ENCODE data around the gene ULK1. TPM values are rescaled to one million over a fixed set of nuclear protein-coding genes. Genes with fewer than 3 reads are reported as not detected.
A peak's percentile ranks its signal among the peaks of the same experiment; 100 is the strongest.

Gene ULK1
- total and polyA plus RNA-seq, 2 of the 13 experiments (the other 11 are each of a cell fraction or from before 2014, with no cell fraction given): 2.8 to 10.1 TPM

DNA sequence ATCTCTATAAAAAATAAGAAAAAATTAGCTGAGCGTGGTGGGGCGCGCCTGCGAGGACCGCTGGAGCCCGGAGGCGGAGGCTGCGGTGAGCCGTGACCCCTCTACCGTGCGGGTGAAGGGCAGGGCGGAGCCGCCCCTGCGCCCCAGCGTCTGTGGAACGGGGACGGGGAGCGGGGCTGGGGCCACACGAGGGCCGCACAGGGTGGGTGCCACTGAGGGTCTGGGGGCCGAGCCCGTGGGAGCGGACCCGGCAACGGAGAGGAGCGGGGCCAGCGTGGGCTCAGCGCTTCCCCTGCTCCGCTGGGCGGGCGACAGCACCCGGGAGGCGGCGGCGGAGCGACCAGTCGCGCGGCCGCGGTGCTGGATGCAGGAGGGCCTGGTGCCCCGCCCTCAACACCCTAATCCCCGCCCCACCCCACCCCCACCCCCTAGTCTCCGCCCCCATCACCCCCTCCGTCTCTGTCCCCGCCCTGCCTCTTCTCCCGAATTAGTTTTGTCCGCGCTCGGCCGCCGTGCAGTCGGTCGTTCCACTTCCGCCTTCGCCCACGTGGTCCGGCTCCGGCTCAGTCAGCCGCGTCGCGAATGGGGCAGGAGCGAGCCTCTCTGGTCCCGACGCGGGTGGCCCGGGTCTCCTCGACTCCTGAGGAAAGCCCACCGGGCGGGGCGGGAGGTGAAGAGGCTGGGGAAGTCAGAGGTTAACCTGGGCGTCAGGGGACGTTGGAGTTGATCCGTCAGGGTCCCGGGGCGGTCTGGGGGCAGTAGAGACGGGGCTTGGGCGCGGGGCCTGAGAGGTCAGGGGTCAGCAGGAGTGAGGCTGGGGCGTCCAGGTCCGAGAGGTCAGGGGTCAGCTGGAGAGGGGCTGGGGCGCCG, 34.5 kb downstream of the ULK1 start, which contains the start of gene PUS1 (continued):
- TF ChIP-seq ZNF317 (CRISPR knock-in tag; IDR thresholded peaks at IDR 0.05): peak; percentile 73
- TF ChIP-seq ZNF12 (CRISPR knock-in tag; IDR thresholded peaks at IDR 0.05): 0 out of 2 replicates have a peak, but pooled peaks have one; percentile 22
- no peak for TF ChIP-seq MYNN (CRISPR knock-in tag; IDR thresholded peaks at IDR 0.05; ENCODE audit: low read depth)
- peak; percentile 77; the same call in 1 of the 2 replicates for TF ChIP-seq ZNF772 (CRISPR knock-in tag; IDR thresholded peaks at IDR 0.05)
- peak; percentile 47; the same call in 1 of the 2 replicates for TF ChIP-seq ZNF724P (CRISPR knock-in tag; IDR thresholded peaks at IDR 0.05; ENCODE audit: borderline replicate concordance)
- TF ChIP-seq FOSL2 (CRISPR knock-in tag; IDR thresholded peaks at IDR 0.05): peak; percentile 37; the same call in 1 of the 2 replicates
- peak; percentile 57; the same call in 1 of the 2 replicates for TF ChIP-seq MEIS1 (CRISPR knock-in tag; IDR thresholded peaks at IDR 0.05; ENCODE audit: borderline replicate concordance)
- TF ChIP-seq HNRNPK (IDR thresholded peaks at IDR 0.05; ENCODE audit: low read depth, low read length, poor library complexity, severe bottlenecking): peak; percentile 100
- peak; percentile 95 for TF ChIP-seq MXD3 (CRISPR knock-in tag; IDR thresholded peaks at IDR 0.05)
- TF ChIP-seq, protein P1, sequence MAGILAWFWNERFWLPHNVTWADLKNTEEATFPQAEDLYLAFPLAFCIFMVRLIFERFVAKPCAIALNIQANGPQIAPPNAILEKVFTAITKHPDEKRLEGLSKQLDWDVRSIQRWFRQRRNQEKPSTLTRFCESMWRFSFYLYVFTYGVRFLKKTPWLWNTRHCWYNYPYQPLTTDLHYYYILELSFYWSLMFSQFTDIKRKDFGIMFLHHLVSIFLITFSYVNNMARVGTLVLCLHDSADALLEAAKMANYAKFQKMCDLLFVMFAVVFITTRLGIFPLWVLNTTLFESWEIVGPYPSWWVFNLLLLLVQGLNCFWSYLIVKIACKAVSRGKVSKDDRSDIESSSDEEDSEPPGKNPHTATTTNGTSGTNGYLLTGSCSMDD (CRISPR knock-in tag; IDR thresholded peaks at IDR 0.05): no peak
- no peak for TF ChIP-seq CTCF (CRISPR knock-in tag; IDR thresholded peaks at IDR 0.05)
- TF ChIP-seq, protein P2, sequence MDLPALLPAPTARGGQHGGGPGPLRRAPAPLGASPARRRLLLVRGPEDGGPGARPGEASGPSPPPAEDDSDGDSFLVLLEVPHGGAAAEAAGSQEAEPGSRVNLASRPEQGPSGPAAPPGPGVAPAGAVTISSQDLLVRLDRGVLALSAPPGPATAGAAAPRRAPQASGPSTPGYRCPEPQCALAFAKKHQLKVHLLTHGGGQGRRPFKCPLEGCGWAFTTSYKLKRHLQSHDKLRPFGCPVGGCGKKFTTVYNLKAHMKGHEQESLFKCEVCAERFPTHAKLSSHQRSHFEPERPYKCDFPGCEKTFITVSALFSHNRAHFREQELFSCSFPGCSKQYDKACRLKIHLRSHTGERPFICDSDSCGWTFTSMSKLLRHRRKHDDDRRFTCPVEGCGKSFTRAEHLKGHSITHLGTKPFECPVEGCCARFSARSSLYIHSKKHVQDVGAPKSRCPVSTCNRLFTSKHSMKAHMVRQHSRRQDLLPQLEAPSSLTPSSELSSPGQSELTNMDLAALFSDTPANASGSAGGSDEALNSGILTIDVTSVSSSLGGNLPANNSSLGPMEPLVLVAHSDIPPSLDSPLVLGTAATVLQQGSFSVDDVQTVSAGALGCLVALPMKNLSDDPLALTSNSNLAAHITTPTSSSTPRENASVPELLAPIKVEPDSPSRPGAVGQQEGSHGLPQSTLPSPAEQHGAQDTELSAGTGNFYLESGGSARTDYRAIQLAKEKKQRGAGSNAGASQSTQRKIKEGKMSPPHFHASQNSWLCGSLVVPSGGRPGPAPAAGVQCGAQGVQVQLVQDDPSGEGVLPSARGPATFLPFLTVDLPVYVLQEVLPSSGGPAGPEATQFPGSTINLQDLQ (CRISPR knock-in tag; IDR thresholded peaks at IDR 0.05): peak; percentile 23; the same call in 1 of the 2 replicates
- TF ChIP-seq, protein P3, sequence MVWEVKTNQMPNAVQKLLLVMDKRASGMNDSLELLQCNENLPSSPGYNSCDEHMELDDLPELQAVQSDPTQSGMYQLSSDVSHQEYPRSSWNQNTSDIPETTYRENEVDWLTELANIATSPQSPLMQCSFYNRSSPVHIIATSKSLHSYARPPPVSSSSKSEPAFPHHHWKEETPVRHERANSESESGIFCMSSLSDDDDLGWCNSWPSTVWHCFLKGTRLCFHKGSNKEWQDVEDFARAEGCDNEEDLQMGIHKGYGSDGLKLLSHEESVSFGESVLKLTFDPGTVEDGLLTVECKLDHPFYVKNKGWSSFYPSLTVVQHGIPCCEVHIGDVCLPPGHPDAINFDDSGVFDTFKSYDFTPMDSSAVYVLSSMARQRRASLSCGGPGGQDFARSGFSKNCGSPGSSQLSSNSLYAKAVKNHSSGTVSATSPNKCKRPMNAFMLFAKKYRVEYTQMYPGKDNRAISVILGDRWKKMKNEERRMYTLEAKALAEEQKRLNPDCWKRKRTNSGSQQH (CRISPR knock-in tag; IDR thresholded peaks at IDR 0.05; ENCODE audit: low read depth): peak; percentile 78; the same call in 1 of the 2 replicates

All from HepG2 (cell line).